ENCODE results near the gene CEP76.

Gene CEP76

GRCh38 chr18:12702221-12703095 lies at the start of gene CEP76, which contains the start of gene PSMG2:
TSS of gene CEP76 (minus strand) at chr18:12702723. CDS start at chr18:12702548, 175 bp downstream.
TSS of gene PSMG2 (plus strand) at chr18:12703042. CDS start at chr18:12703108, 66 bp downstream.
- peak; percentile 76 to 83 for DNase-seq (ENCODE audit: low read depth in 2 of 2)

- no peak for DNase-seq (ENCODE audit: low read depth in 2 of 2)
These were observed 49.4 kb upstream of the CEP76 start for GRCh38 chr18:12751891-12752290.

GRCh38 chr18:12751503-12751884 lies 49.0 kb upstream of the CEP76 start:
- no peak for DNase-seq (ENCODE audit: low read depth in 2 of 2)

GRCh38 chr18:12750715-12751502 lies 48.4 kb upstream of the CEP76 start:
- no peak for DNase-seq (ENCODE audit: low read depth in 2 of 2)

- peak in 1 of 2 donors; percentile 7 for DNase-seq (ENCODE audit: low read depth in 2 of 2)
These were observed 47.7 kb upstream of the CEP76 start for GRCh38 chr18:12750076-12750714.

GRCh38 chr18:12749121-12749520 lies 46.6 kb upstream of the CEP76 start:
- no peak for DNase-seq (ENCODE audit: low read depth in 2 of 2)

- no peak for DNase-seq (ENCODE audit: low read depth in 2 of 2)
These were observed 46.1 kb upstream of the CEP76 start for GRCh38 chr18:12748671-12749070.

- DNase-seq (ENCODE audit: low read depth in 2 of 2), result no peak
These were observed 45.2 kb upstream of the CEP76 start for GRCh38 chr18:12747530-12748315.

- no peak for DNase-seq (ENCODE audit: low read depth in 2 of 2)
These were observed 42.7 kb upstream of the CEP76 start for GRCh38 chr18:12745095-12745795.

GRCh38 chr18:12744103-12744502 lies 41.6 kb upstream of the CEP76 start:
- DNase-seq (ENCODE audit: low read depth in 2 of 2), result no peak

GRCh38 chr18:12742453-12742852 lies 39.9 kb upstream of the CEP76 start:
- DNase-seq (ENCODE audit: low read depth in 2 of 2), result no peak

GRCh38 chr18:12741351-12741750 lies 38.8 kb upstream of the CEP76 start:
- no peak for DNase-seq (ENCODE audit: low read depth in 2 of 2)

GRCh38 chr18:12737243-12737902 lies 34.9 kb upstream of the CEP76 start:
- no peak for DNase-seq (ENCODE audit: low read depth in 2 of 2)

GRCh38 chr18:12726774-12727550 lies 24.4 kb upstream of the CEP76 start:
- peak; percentile 44 to 49 for DNase-seq (ENCODE audit: low read depth in 2 of 2)

GRCh38 chr18:12726331-12726730 lies 23.8 kb upstream of the CEP76 start:
- no peak for DNase-seq (ENCODE audit: low read depth in 2 of 2)

GRCh38 chr18:12722731-12723130 lies 20.2 kb upstream of the CEP76 start:
- no peak for DNase-seq (ENCODE audit: low read depth in 2 of 2)

- DNase-seq (ENCODE audit: low read depth in 2 of 2), result no peak
These were observed 19.2 kb upstream of the CEP76 start for GRCh38 chr18:12721495-12722275.

GRCh38 chr18:12711446-12711845 lies 8.9 kb upstream of the CEP76 start:
- no peak for DNase-seq (ENCODE audit: low read depth in 2 of 2)

GRCh38 chr18:12703664-12704063 lies 1.1 kb upstream of the CEP76 start:
- DNase-seq (ENCODE audit: low read depth in 2 of 2), result no peak
